Germinal center (tissue), 1 donor: Measurements from ENCODE around the gene RDX.
"Not testable (repeated sequence)": the region's sequence is repeated elsewhere in the genome, so short reads cannot be mapped to it uniquely, and the experiment has no call there.

Experiments used
- DNase-seq: peaks from one replicate; pipeline ENCODE4 v3.0.0; 2012; ENCODE audit warnings: mixed read lengths, low spot score

RDX gene

DNA sequence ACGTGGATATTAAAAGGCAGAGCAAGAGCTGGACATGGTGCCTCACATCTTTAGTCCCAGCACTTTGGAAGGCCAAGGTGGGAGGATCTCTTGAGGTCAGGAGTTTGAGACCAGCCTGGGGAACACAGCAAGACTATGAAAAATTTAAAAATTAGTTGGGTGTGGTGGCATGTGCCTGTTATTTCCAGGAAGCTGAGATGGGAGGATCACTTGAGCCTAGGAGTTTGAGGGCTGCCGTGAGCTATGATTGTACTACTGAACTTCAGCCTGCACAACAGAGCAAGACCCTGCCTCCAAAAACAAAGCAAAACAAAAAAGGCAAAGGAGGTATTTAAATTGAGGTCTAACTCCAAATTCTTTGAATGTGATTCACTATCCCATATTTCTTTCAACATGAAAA is 23.5 kb downstream of the RDX start:
- no peak for DNase-seq

DNA sequence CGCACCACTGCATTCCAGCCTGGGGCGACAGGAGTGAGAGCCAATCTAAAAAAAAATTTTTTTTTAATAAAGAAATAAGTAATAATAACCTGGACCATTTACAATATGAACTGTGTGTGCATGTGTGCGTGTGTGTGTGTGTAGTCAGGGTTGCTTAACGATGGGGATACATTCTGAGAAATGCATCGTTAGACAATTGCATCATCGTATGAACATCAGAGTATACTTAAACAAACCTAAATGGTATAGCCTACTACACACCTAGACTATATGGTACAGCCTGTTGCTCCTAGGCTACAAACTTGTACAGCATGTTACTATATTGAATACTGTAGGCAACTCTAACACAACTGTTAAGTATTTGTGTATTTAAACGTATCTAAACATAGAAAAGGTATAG is 26.4 kb downstream of the RDX start:
- no peak for DNase-seq

DNA sequence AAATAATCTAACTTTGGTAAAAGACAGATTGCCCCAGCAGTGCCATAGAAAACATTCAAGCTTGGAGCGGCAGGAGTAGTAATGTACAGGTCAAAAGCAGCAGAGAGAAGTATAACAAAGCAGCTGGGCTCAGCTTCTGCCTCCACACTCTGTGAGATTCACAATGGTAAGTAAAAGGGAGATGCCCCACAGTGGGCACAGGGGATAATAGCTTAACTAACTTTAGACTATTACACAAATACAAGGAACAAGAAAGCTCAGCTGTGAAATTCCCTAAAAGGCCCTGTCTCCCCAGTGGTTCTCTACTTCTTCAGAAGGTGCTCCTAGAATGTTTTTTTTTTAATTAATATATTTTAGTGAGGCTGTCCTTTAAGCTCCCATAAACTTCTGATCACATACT is 28.0 kb downstream of the RDX start:
- DNase-seq: no peak

DNA sequence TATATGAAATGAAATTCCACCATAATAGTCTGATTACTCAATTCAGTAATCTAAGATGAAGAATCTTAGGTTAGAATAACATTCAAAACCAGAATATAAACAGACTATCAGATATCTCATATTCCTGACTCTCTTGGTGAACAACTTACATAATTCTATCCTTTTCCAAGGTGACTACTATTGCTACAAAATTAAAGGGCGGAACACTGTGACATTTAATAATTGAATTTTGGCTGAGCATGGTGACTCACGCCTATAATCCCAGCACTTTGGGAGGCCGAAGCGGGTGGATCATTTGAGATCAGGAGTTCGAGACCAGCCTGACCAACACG is 34.4 kb downstream of the RDX start:
- DNase-seq: no peak

DNA sequence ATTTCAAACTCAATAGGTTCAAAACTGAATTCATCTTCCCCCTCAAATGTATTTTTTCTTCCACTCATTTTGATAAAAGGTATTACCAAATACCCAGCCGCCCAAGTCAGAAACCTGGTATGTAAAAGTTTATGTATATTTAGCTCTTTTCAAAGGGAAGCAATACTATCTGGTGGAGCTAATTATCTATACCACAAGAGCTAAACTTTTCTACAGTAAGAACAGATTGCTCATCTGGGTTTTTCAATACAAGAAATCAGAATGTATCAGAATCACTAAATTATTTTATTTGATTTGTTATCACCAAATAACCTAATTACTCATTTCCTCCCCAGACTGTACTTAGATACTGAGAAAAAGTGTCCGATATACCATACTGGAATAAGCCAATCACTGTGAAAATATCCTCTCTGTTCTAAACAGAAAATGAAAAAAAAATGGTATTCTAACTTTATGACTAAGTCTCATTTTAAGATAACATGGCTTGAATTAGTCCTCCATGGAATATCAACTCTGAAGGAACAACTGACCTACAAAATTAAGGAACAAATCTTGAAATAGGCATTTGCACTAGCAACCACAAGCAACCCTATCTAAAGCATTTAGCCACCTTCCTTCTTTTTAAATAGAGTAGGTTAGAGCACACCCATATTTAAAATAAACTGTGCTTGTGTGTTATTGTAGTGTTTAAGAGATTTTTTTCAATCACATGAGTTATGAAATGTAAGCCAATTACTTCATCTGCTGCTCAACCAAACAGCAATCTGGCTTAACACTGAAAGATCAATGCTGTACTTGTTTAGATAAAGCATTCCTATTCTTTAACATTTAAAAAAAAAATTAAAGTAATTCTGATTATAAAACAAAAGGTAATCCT is 35.0 kb downstream of the RDX start:
- no peak for DNase-seq

DNA sequence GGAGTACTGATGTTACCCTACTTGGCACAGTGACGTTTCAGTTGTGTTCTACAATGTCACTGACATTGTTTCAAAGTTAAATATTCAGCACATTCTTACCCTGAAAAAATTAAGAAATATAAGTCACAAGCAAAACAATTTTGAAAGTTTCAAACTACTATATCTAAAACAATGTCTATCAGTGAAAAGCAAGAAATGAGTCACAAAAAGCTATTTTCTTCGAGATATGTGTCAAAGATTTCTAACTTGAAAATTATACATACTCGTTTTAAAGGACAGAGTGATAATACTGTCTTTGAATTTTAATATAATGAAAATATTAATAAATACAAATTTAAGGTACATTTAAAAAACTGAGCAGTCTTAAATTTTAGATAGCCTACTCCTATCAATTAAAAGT is 42.9 kb downstream of the RDX start:
- DNase-seq: no peak

DNA sequence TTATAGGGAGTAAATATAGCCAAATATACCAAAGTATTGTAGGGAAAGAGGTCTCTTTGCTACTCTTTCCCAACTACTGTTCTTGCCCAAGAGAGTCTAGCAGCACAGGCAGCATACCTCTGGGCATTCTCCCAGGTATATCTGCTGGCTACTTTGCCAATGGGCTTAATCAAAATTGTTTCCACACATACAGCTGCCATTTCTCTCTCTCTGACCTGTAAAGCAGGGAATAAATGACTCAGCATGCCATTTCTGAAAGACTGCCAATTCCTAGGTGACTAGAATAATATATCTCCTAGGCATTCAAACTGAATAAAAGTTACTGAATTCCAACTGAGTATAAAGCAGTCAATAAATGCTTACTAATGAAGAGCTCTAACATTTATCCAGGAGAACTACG is 44.6 kb downstream of the RDX start:
- no peak for DNase-seq

DNA sequence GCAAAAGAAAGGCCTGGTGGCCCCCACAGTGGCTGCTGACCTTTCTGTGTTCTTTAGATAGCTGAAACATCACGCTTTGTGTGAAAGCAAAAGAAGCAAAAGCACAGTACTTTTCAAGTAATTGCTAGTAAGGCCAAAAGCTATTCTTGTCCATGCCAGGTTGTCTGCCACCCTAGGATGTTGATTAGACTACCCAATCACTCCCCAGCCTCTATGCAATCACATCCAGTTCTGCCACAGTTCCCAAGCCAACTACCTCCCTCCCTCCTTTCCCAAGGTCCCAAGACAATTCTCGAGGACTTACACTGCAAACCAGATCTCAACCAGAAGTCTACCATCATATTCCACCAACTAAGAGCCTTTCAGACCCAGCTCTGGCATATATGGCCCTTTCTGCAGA is 46.2 kb downstream of the RDX start:
- DNase-seq: no peak

DNA sequence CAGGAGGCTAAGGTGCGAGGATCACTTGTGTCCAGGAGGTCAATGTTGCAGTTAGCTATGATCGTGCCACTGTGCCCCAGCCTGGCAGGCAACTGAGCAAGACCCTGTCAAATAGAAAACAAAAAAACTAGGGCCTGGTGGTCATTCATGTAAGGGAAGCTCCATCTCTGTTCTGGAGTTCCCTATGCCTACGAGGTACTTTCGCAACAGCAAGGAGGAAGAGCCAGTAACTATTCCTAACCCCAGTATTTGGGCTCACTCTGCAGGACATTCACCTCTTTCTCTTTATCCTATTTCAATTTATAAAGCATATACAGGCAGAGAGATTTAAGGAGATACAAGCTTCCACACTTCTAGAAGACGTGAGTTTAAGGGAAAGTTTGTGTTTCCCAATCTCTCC is 46.6 kb downstream of the RDX start:
- DNase-seq: no peak

DNA sequence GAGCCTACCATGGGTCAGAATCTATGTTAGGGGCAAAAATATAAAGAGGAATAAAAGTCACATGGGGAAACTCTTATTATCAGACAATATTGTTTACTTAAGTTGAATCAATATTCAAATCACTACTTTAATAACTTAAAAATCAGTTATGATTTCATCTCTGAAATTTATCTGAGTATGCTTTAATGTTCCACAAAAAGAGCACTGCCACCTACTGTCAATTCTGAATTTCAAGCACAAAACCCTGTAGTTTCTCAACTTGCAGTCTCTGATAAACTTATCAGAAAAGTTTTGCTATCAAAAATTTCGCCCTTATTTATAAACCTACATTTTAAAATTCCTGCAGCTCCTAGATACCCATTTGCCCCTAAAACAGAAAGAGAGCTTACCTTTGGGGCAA is 47.3 kb downstream of the RDX start:
- DNase-seq: no peak

DNA sequence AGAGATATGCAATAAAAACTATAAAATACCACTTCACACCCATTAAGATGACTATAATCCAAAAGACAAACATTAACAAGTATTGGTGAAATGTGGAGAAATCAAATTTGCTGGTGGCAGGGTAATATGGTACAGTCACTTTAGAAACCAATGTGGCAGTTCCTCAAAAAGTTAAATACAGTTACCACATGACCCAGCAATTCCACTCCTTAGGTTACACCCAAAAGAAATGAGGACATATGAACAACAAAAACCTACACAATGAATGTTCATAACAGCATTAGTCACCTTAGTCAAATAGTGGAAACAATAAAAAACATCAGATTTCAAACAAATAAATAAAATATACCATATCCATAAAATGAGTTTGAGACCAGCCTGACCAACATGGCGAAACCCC is 52.6 kb downstream of the RDX start:
- DNase-seq: no peak

DNA sequence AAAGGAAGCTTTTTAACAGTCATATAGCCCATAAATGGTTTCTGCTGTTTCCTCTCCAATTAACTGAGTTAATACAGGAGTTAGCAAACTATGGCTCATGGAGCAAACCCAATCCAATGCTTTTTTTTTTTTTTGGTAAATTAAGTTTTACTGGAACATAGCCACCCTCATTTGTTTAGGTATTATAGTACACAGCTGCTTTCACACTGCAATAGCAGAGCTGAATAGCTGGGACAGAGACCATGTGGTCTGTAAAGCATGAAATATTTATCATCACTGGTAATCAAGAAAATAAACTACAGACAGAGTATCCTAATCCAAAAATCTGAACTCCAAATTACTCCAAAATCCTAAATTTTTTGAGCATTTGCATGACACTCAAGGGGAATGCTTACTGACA is 53.7 kb downstream of the RDX start:
- no peak for DNase-seq

DNA sequence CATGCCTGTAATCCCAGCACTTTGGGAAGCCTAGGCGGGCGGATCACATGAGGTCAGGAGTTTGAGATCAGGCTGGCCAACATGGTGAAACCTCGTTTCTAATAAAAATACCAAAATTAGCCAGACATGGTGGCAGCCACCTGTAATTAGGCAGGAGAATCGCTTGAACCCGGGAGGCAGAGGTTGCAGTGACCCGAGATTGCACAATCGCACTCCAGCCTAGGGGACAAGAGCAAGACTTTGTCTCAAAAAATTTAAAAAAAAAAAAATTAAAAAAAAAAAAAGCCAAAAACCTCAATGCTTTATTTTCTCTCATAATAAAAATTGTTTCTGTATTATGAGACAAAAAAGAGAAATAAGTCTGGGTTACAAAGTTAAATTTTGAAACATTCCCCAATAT is 54.2 kb downstream of the RDX start:
- DNase-seq: no peak

DNA sequence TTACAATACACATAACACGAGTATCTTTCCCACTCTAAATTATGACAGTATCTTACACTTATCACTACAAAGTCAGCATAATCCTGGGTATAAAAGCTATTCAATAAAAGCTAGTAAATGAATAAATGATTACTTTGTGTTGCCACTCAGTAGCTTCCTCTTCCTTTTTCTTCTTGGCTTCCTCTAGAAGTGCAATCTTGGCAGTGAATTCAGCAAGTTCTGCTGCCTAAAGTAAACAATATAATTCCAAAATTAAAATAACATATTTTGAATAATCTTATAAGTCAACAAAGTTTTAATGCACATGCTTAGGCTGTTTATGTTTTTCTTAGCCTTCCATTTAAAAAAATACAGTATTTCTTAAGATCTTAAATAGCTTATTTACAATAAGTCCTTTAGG is 60.4 kb downstream of the RDX start:
- DNase-seq: no peak

DNA sequence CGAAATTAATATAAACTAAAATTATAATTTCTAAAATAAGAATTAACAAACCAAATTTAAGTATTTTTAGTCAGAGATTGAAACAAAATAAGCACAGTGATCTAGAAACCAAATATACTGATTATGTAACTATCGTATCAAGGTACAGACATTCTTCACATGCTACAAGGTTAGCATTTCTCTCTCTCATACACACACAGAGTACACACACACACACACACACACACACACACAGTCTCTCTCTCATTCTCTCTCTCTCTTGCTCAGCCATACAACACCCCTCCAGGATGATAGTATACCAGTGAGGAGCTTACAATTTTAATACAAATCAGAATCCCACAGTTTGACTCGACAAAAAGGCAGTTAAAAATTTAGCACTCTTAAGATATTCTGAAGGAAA is 66.0 kb downstream of the RDX start:
- DNase-seq: no peak

DNA sequence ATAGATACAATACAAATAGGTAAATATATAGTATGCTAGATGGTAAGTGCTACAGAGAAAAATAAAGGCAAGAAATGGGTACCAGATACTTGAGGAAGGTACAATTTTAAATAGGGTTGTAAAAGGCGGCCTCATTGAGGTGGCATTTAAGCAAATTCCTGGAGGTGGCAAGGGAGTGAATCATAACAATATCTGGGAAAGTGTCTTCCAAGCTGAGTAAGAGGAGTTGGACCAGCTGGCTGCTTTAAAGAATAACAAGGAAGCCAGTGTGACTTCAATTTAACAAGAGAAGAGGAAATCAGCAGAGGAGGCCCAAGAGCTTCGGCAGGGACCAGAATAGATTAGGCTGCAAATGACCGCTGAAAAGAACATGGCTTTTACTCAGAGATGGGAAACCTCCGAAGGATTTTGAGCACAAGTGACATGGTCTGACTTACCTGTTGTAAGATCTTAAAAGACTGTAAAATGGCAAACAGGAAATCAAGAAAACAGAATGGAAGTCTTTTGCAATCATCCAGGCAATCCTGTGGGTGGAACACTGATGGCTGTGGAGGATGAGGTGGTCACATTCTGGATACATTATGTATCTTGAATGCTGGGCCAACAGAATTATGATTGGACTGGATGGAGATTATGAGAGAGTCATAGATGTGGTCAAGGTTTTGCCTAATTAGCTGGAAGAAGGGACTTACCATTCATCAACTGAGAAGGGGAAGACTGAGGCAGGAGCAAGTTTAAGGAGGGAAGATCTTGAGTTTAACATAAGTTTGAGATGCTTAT is 77.2 kb downstream of the RDX start:
- DNase-seq: no peak

DNA sequence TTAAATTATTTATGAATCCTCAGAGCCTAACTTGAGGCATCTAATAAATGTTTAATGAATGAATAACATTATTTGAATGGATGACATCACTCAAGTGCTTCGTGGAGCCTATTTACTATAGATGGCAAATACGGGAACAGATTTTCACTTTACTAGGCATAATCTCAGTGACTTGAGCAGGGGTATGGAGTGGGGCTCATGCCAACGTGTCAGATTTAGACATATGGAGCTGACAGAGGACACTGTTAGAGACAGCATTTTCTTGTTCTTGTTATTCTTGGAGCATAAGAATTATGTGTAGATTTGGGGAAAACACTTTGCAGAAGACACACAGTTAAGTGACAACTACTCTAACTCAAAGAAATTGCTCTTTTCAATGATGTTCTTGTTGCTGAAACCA is 78.5 kb downstream of the RDX start:
- DNase-seq: no peak

DNA sequence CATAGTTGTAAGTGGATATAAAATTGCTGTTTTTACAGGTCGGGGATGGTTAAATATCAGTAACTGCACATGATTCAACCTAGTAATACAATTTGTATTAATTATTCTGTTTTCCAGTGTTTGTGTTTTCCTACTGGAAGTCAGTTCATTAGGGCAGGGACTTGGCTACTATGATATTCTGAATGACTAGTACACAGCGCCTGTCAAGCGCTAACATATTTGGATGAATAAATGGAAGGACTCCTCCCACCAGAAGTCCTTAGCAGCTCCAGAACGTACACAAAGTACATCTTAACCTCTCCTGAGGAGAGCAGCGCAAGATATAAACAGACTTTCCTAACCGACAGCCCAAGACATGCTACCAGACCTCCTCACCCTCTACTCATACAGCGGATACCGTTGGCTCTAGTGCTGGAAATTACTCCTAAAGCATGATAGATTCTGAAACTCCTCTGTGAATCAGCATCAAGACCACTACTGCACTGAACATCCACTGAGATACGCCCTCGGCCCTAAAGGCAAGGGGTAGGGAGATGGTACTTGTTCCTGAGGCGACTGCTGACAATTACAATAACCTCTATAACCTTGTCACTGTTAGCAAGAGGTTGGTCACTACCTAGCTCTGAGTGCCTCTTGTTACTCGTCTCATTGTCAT is 79.1 kb downstream of the RDX start:
- no peak for DNase-seq

DNA sequence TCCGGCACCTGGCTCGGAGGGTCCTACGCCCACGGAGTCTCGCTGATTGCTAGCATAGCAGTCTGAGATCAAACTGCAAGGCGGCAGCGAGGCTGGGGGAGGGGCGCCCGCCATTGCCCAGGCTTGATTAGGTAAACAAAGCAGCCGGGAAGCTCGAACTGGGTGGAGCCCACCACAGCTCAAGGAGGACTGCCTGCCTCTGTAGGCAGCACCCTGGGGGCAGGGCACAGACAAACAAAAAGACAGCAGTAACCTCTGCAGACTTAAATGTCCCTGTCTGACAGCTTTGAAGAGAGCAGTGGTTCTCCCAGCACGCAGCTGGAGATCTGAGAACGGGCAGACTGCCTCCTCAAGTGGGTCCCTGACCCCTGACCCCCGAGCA is 87.1 kb downstream of the RDX start:
- DNase-seq: not testable (repeated sequence)

DNA sequence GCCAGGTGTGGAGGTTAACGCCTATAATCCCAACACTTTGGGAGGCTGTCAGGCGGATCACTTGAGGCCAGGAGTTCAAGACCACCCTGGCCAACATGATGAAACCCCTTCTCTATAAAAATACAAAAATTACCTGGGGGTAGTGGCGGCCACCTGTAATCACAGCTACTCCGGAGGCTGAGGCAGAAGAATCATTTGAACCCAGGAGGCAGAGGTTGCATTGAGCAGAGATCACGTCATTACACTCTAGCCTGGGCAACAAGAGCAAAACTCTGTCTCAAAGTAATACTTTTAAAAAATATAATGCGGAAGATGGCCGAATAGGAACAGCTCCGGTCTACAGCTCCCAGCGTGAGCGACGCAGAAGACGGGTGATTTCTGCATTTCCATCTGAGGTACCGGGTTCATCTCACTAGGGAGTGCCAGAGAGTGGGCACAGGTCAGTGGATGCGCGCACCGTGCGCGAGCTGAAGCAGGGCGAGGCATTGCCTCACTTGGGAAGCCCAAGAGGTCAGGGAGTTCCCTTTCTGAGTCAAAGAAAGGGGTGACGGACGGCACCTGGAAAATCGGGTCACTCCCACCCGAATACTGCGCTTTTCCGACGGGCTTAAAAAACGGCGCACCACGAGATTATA is 87.6 kb downstream of the RDX start:
- not testable (repeated sequence) for DNase-seq

DNA sequence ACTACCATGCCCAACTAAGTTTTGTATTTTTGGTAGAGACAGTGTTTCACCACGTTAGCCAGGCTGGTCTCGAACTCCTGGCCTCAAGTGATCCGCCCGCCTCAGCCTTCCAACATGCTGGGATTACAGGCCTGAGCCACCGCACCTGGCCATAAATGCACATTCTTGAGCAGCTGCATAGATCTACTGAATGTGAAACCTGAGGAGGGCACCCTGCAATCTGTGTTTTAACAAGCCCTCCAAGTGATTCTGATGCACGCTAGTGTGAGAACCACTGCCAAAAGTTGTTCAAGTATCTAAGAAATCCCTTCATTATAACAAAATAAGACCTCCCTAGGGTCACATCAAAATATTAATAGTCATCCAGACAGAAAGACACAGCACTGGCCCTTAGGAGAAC is 89.3 kb downstream of the RDX start:
- no peak for DNase-seq

DNA sequence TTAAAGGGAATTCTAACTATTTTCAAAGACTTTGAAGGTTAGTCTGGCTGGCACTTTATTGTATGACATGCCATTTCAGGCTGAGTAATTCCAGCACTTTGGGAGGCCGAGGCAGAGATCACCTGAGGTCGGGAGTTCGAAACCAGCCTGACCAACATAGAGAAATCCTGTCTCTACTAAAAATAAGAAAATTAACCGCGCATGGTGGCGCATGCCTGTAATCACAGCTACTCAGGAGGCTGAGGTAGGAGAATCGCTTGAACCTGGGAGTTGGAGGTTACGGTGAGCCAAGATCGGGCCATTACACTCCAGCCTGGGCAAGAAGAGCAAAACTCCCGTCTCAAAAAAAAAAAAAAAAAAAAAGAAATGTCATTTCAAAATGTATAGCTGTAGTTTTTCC is 95.6 kb downstream of the RDX start:
- DNase-seq: no peak

DNA sequence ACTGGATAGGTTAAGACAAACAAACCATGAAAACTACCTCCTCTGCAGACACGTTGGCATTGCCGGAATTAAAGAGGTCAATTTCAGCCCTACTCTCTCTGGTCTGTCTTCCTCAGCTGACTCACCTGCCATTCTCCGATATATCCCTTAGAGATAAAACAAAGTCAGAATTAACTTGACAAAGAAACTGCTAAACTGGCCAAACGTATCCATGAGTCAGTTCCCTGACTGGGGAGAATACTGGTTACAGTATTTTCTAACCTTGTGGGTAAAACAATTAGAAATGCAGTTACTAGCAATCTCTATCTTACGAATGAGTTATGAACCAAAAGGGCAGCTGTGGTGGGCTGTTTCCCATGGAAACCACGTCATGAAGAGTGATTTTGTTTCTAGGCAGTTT is 96.2 kb downstream of the RDX start:
- no peak for DNase-seq
